GM21515 (cell line): ENCODE results near the gene ZNF606.

Source experiments
- ATAC-seq: cut with Tn5 transposase; IDR thresholded peaks from one replicate; pipeline ENCODE4 v1.9.1; 2021; ENCODE audit not compliant: unreplicated experiment

Gene ZNF606

GRCh38 chr19:57934820-57935665 lies 67.6 kb downstream of the ZNF606 start, which contains the start of gene ZNF418:
ZNF418 (minus strand) TSS chr19:57935402; CDS start chr19:57933822, 1,580 bp downstream.
- no peak for ATAC-seq

GRCh38 chr19:57927587-57927986 lies 75.0 kb downstream of the ZNF606 start:
- ATAC-seq: no peak
